Smooth muscle cell of the coronary artery (primary cell): ENCODE data around the gene KCP. TPM values are rescaled to one million over a fixed set of nuclear protein-coding genes. Genes with fewer than 3 reads are reported as not detected.

Experiments
- total RNA-seq: library from RNA; depleted of rRNA; stranded (reverse); fragments of >200 nt; gene quantifications from 2 replicates; pipeline ENCODE4 v1.2.3, GENCODE V29; 2014; ENCODE audit warnings: low replicate concordance

Gene KCP
- 0.08 and 0.94 TPM in 2 replicates for total RNA-seq

DNA sequence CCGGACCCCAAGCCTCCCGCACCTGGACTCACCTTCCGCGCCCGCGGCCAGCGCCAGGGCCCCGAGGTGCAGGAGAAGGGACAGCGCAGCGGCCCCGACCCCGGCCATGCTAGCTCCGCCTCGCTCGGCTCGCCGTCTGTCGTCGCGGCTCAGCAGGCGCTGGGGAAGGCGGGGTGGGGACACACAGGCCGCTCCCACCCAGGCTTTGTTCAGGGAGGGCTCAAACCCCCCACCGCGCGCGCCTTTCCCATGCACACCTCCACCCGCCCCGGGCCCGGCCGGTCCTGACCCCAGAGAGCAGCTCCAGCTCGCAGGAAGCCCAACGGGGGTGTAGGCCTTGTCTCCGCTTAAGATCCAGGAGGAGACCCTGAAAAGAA lies at the start of gene KCP:
TSS of gene KCP (minus strand) at position 141 of the 377 bp plus-strand sequence. CDS start at position 108, 33 bp downstream.

DNA sequence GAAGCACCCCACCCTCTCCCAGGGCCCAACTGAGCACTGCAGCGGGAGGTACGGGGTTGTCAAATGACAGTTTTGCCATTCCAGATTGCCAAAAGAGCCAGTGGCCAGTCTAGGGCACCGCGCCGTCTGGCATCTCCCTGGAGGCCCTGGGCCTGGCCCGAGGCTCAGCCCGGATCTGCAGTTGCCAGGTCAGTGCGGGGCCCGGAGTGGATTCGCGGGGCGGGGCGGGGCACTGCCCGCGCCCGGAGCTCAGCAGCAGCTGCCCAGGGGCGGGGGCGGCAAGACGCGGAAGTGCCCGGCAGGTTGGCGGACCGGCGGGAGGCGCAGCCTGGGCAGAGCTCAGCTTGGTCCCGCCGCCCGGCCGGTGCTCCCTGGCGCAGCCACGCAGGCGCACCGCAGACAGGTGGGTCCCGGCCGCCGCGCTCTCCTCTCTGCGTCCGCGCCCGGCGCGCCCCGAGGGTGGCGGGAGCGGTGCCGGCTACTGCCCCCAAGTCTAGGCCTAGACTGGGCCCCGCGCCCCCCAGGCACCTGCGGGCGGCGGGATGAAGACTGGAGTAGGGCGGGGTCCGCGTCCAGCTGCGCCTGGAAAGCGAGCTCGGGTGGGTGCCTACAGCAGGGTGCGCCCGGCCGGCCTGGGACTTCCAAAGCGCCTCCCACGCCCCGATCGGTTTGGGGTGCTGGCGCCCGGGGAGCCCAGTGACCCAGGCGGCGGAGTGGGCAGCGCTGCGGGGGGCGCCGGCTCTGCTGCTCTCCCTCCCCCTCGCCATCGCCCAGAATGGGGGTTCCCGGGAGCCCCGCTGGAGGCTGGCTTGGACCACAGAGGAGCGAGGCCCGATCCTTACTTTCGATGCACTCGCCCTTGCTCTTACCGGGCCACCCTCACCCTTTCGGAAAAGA lies 27.4 kb upstream of the KCP start, which contains the start of gene IRF5:
TSS of gene IRF5 (plus strand) at position 281 of the 897 bp plus-strand sequence. CDS start 4,155 bp downstream, outside the sequence.

DNA sequence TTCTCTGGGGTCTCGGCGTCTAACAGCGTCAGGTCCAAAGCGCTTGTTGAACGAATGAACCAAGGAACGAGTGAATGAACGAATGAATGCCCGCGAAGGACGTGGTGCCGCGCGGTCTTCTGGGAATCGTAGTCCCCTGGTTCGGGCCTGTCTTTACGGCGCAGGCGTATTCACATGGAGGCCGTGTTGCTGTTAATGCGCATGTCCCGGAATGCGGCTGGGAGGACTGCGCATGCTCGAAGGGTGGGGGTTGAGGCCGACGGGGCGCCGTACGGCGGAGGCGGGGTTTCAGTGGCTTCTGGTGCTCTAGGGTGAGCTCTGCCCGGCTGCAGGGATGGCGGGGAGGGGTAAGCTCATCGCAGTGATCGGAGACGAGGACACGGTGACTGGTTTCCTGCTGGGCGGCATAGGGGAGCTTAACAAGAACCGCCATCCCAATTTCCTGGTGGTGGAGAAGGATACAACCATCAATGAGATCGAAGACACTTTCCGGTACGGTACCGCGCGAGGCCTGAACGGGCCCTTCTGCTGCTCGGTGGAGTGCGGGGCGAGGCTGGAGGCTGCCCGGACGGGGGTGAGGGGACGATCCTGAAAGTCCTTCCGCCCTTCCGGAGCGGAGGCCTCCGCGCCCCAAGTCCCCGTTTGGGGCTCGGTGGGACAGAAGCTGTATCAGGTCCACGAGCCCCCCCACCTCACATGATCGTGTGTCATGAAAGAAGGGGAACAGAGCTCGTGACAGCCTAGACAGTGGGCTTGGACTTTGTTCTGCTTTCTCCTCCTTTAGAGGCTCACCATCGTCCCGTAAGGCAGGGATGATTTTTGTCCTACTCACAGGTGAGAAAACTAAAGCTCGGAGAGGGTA lies 47.7 kb downstream of the KCP start, which contains the start of gene ATP6V1F:
TSS of gene ATP6V1F (plus strand) at position 286 of the 862 bp plus-strand sequence. CDS start at position 335, 49 bp downstream.

DNA sequence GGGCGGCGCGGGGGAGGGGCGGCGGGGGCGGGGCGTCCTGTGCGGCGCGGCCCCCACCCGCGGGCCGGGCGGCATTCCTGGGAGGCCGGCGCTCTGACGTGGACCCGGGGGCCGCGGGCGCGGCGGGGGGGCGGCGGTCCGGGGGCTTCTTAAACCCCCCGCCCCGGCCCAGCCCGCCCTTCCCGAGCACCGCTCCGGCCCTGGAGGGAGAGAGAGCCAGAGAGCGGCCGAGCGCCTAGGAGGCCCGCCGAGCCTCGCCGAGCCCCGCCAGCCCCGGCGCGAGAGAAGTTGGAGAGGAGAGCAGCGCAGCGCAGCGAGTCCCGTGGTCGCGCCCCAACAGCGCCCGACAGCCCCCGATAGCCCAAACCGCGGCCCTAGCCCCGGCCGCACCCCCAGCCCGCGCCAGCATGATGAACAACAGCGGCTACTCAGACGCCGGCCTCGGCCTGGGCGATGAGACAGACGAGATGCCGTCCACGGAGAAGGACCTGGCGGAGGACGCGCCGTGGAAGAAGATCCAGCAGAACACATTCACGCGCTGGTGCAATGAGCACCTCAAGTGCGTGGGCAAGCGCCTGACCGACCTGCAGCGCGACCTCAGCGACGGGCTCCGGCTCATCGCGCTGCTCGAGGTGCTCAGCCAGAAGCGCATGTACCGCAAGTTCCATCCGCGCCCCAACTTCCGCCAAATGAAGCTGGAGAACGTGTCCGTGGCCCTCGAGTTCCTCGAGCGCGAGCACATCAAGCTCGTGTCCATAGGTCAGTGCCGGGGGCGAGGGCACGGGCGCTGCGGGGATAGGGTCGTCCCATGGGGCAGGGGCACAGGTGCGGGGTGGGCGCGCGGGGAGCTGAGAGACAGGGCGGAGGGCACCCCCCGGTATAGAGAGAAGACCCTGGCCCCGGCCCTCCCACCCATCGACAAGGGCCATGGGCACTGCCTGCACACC lies 80.0 kb downstream of the KCP start, which contains the start of gene FLNC:
TSS of gene FLNC (plus strand) at position 176 of the 947 bp plus-strand sequence. CDS start at position 408, 232 bp downstream.

Other genes starting within 250 kb of the KCP start
- 0.53 and 0.82 TPM in 2 replicates for gene GARIN1A, start 238.4 kb downstream of the KCP start, total RNA-seq
- 1,069 and 1,133 TPM in 2 replicates for gene CALU, start 171.3 kb downstream of the KCP start, total RNA-seq
- not detected in 2 replicates for gene OPN1SW, start 134.9 kb downstream of the KCP start, total RNA-seq
- 3.2 and 4.4 TPM in 2 replicates for gene CCDC136, start 118.7 kb downstream of the KCP start, total RNA-seq
- gene FLNC, start 80.3 kb downstream of the KCP start, total RNA-seq: 118 and 153 TPM in 2 replicates
- 99.8 and 100.0 TPM in 2 replicates for gene ATP6V1F, start 47.9 kb downstream of the KCP start, total RNA-seq
- 0.15 TPM in 1 of 2 replicates, not detected in the other for gene IRF5, start 27.2 kb upstream of the KCP start, total RNA-seq
- 46.0 and 74.9 TPM in 2 replicates for gene TNPO3, start 144.4 kb upstream of the KCP start, total RNA-seq
- 0.12 and 1.8 TPM in 2 replicates for gene TSPAN33, start 234.0 kb upstream of the KCP start, total RNA-seq